ENCODE data around the gene SPOP. TPM values are rescaled to one million over a fixed set of nuclear protein-coding genes. Genes with fewer than 3 reads are reported as not detected.
"Not testable (repeated sequence)": the region's sequence is repeated elsewhere in the genome, so short reads cannot be mapped to it uniquely, and the experiment has no call there.

SPOP gene
- total RNA-seq, 1 donor from 2014 or later: 48.6 TPM

DNA sequence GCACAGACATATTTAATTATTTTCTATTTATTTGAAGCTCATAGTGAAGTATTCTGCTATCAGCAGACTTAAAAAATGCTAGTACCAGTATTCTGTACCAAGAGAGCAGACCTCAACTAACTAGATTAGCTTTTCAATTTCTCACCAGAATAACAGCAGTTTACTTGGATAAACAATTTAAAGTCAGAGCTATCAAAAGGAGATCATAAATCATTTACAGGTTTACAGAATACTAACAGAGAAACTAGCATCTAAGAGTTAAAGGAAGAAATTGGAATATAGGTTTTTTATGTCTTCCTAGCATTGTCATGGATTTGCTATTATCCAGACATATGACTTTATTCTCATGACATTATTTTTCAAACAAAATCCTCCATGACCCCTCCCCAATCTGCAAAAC, 3.4 kb downstream of the SPOP start:
- peaks cover 4% of the 10 kb centered on the region for H3K36me3 Mint-ChIP-seq (ENCODE audit: low read depth, unreplicated experiment)
- no peaks in the 10 kb centered on the region for H3K9me3 ChIP-seq (ENCODE audit: insufficient read depth, low read depth, low read length)
- H4K20me1 ChIP-seq (ENCODE audit: insufficient read depth, low read length): peaks cover 63% of the 10 kb centered on the region
- DNase-seq (ENCODE audit: low read depth): no peak
- TF ChIP-seq EZH2 (IDR thresholded peaks at IDR 0.05; ENCODE audit: insufficient read depth, low read length): no peak
- TF ChIP-seq, protein P1, sequence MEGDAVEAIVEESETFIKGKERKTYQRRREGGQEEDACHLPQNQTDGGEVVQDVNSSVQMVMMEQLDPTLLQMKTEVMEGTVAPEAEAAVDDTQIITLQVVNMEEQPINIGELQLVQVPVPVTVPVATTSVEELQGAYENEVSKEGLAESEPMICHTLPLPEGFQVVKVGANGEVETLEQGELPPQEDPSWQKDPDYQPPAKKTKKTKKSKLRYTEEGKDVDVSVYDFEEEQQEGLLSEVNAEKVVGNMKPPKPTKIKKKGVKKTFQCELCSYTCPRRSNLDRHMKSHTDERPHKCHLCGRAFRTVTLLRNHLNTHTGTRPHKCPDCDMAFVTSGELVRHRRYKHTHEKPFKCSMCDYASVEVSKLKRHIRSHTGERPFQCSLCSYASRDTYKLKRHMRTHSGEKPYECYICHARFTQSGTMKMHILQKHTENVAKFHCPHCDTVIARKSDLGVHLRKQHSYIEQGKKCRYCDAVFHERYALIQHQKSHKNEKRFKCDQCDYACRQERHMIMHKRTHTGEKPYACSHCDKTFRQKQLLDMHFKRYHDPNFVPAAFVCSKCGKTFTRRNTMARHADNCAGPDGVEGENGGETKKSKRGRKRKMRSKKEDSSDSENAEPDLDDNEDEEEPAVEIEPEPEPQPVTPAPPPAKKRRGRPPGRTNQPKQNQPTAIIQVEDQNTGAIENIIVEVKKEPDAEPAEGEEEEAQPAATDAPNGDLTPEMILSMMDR (IDR thresholded peaks at IDR 0.05; ENCODE audit: insufficient read depth, low read depth, low read length): no peak
- peaks cover 10% of the 10 kb centered on the region for H3K4me1 ChIP-seq (ENCODE audit: insufficient read depth, low read length)
- no peaks in the 10 kb centered on the region for H3K36me3 ChIP-seq (ENCODE audit: insufficient read depth, low read length)
- no peak overlapping the region for H3K4me3 Mint-ChIP-seq (ENCODE audit: unreplicated experiment)
- no peak for FAIRE-seq
- H2AFZ ChIP-seq (ENCODE audit: low read depth, low read length): no peak overlapping the region
- no peak overlapping the region for H3K27ac Mint-ChIP-seq (ENCODE audit: unreplicated experiment)
- H3K27me3 ChIP-seq (ENCODE audit: insufficient read depth, low read length): no peaks in the 10 kb centered on the region
- peaks cover 12% of the 10 kb centered on the region for H3K4me1 Mint-ChIP-seq (ENCODE audit: low read depth, unreplicated experiment)
- no peaks in the 10 kb centered on the region for H3K27me3 Mint-ChIP-seq (ENCODE audit: low read depth, unreplicated experiment)
- H3K9ac ChIP-seq (ENCODE audit: low read length): no peak overlapping the region
- H3K9me3 Mint-ChIP-seq (ENCODE audit: unreplicated experiment): no peaks in the 10 kb centered on the region
- no peak overlapping the region for H3K4me3 ChIP-seq (ENCODE audit: insufficient read depth, low read depth, low read length)
- peaks cover 76% of the 10 kb centered on the region for H3K79me2 ChIP-seq (ENCODE audit: insufficient read depth, low read length)
- H3K27ac ChIP-seq (ENCODE audit: low read depth, low read length): no peak overlapping the region
- no peak overlapping the region for H3K4me2 ChIP-seq (ENCODE audit: low read length)

DNA sequence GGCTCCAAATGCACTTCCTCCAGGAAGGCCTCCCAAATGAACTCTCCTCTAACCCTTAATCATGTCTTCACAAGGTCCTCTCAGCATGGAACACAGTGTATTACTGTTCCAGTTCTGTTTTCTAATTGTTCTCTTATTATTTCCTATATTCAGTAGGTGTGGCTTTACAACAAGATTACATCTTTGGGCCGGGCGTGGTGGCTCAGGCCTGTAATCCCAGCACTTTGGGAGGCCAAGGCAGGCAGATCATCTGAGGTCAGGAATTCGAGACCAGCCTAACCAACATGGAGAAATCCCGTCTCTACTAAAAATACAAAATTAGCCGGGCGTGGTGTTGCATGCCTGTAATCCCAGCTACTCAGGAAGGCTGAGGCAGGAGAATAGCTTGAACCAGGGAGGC, 4.2 kb downstream of the SPOP start:
- not testable (repeated sequence) for H3K27me3 Mint-ChIP-seq (ENCODE audit: low read depth, unreplicated experiment); H3K9me3 ChIP-seq (ENCODE audit: insufficient read depth, low read depth, low read length); H3K4me3 Mint-ChIP-seq (ENCODE audit: unreplicated experiment); FAIRE-seq; H3K4me2 ChIP-seq (ENCODE audit: low read length); H3K27me3 ChIP-seq (ENCODE audit: insufficient read depth, low read length); H2AFZ ChIP-seq (ENCODE audit: low read depth, low read length); H3K9ac ChIP-seq (ENCODE audit: low read length); DNase-seq (ENCODE audit: low read depth); H3K27ac ChIP-seq (ENCODE audit: low read depth, low read length); H3K4me3 ChIP-seq (ENCODE audit: insufficient read depth, low read depth, low read length); H3K9me3 Mint-ChIP-seq (ENCODE audit: unreplicated experiment); H3K27ac Mint-ChIP-seq (ENCODE audit: unreplicated experiment); H3K36me3 Mint-ChIP-seq (ENCODE audit: low read depth, unreplicated experiment); H3K36me3 ChIP-seq (ENCODE audit: insufficient read depth, low read length)
- Histone ChIP-seq H3K4me1 (ENCODE audit: insufficient read depth, low read length) (peaks cover 10% of the 10 kb centered on the region), H3K79me2 (ENCODE audit: insufficient read depth, low read length) (peaks cover 76% of the 10 kb centered on the region), H4K20me1 (ENCODE audit: insufficient read depth, low read length) (peaks cover 65% of the 10 kb centered on the region)
- peaks cover 12% of the 10 kb centered on the region for H3K4me1 Mint-ChIP-seq (ENCODE audit: low read depth, unreplicated experiment)

DNA sequence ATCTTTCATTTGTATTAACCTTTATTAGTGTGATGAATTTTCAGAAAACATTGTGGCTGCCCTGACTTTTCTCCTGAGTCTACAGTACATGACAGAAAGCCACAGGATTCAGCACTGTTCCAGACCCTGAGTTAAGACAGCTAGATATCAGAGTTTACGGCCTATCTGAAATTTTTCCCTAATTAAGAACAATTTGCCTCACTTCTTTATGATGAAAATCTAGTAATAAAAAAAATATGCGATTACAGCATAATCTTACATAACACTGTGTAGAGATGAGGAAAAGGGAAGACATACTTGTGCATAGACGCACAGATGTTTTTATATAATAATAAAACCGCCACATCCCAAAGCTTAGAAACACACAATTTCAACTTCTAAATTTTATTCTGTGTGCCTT, 7.3 kb downstream of the SPOP start:
- DNase-seq (ENCODE audit: low read depth): no peak
- no peak for FAIRE-seq
- Histone ChIP-seq H3K4me3 (ENCODE audit: insufficient read depth, low read depth, low read length) (no peak overlapping the region), H3K9me3 (ENCODE audit: insufficient read depth, low read depth, low read length) (no peaks in the 10 kb centered on the region), H3K4me1 (ENCODE audit: insufficient read depth, low read length) (no peaks in the 10 kb centered on the region), H3K9ac (ENCODE audit: low read length) (no peak overlapping the region), H2AFZ (ENCODE audit: low read depth, low read length) (no peak overlapping the region), H3K27ac (ENCODE audit: low read depth, low read length) (no peak overlapping the region), H3K79me2 (ENCODE audit: insufficient read depth, low read length) (peaks cover 88% of the 10 kb centered on the region), H3K36me3 (ENCODE audit: insufficient read depth, low read length) (no peaks in the 10 kb centered on the region), H3K4me2 (ENCODE audit: low read length) (no peak overlapping the region), H3K27me3 (ENCODE audit: insufficient read depth, low read length) (no peaks in the 10 kb centered on the region), H4K20me1 (ENCODE audit: insufficient read depth, low read length) (peaks cover 69% of the 10 kb centered on the region)
- H3K4me1 Mint-ChIP-seq (ENCODE audit: low read depth, unreplicated experiment): peaks cover 7% of the 10 kb centered on the region
- no peak overlapping the region for H3K27ac Mint-ChIP-seq (ENCODE audit: unreplicated experiment)
- H3K9me3 Mint-ChIP-seq (ENCODE audit: unreplicated experiment): no peaks in the 10 kb centered on the region
- H3K4me3 Mint-ChIP-seq (ENCODE audit: unreplicated experiment): no peak overlapping the region
- TF ChIP-seq, protein P1 (IDR thresholded peaks at IDR 0.05; ENCODE audit: insufficient read depth, low read depth, low read length): no peak
- no peak for TF ChIP-seq EZH2 (IDR thresholded peaks at IDR 0.05; ENCODE audit: insufficient read depth, low read length)
- no peaks in the 10 kb centered on the region for H3K27me3 Mint-ChIP-seq (ENCODE audit: low read depth, unreplicated experiment)
- peaks cover 3% of the 10 kb centered on the region for H3K36me3 Mint-ChIP-seq (ENCODE audit: low read depth, unreplicated experiment)
